Fibroblast of lung (primary cell): ENCODE results near the gene ZXDC. TPM values are rescaled to one million over a fixed set of nuclear protein-coding genes. Genes with fewer than 3 reads are reported as not detected.
A peak's percentile ranks its signal among the peaks of the same experiment; 100 is the strongest.

Experiments
- DNase-seq, 2 donors: peaks; one replicate each; pipeline versions ENCODE4 v3.0.0 to v3.0.0-alpha.2; 2010; ENCODE audit warnings: low read depth in 2 of 2
- H2AFZ ChIP-seq: 2 replicates; pipeline ENCODE4 v1.5.1; 2012; ENCODE audit warnings: low read length, control low read depth, inconsistent platforms
- H3K27ac ChIP-seq: 2 replicates; pipeline ENCODE4 v1.5.1; 2011; ENCODE audit warnings: low read length, control low read depth; ENCODE audit not compliant: insufficient read depth
- H3K27me3 ChIP-seq: 2 replicates; pipeline ENCODE4 v1.5.1; 2011; ENCODE audit warnings: mild to moderate bottlenecking, low read length; ENCODE audit not compliant: control insufficient read depth, insufficient read depth
- H3K36me3 ChIP-seq: 2 replicates; pipeline ENCODE4 v1.5.1; 2011; ENCODE audit warnings: low read length; ENCODE audit not compliant: control insufficient read depth, insufficient read depth
- H3K4me1 ChIP-seq: 2 replicates; pipeline ENCODE4 v1.5.1; 2011; ENCODE audit warnings: low read length; ENCODE audit not compliant: control insufficient read depth, insufficient read depth; ENCODE audit errors: extremely low read depth
- H3K4me2 ChIP-seq: 2 replicates; pipeline ENCODE4 v1.5.1; 2011; ENCODE audit warnings: low read length, control low read depth; ENCODE audit not compliant: insufficient read depth; ENCODE audit errors: extremely low read depth
- H3K4me3 ChIP-seq, 4 experiments: fragments of 200-600 bp in 1 of 4; sonication (generic) in 1 of 4; replicated peaks in 1 of 4; 2 replicates each; pipeline ENCODE4 v1.5.1; 2011 to 2016; ENCODE audit warnings: low read length in 4 of 4, low read depth in 3 of 4, mild to moderate bottlenecking in 3 of 4, control low read depth in 2 of 4, inconsistent platforms in 1 of 4, mixed read lengths in 1 of 4; ENCODE audit not compliant: insufficient read depth in 1 of 4; ENCODE audit errors: control extremely low read depth in 1 of 4
- H3K79me2 ChIP-seq: 2 replicates; pipeline ENCODE4 v1.5.1; 2012; ENCODE audit warnings: mild to moderate bottlenecking, low read length, inconsistent platforms; ENCODE audit not compliant: control insufficient read depth, insufficient read depth
- H3K9ac ChIP-seq: 2 replicates; pipeline ENCODE4 v1.5.1; 2011; ENCODE audit warnings: mild to moderate bottlenecking, low read length, control low read depth; ENCODE audit not compliant: insufficient read depth
- H3K9me3 ChIP-seq: 2 replicates; pipeline ENCODE4 v1.5.1; 2012; ENCODE audit warnings: low read depth, low read length; ENCODE audit not compliant: control insufficient read depth, insufficient read depth
- H4K20me1 ChIP-seq: 2 replicates; pipeline ENCODE4 v1.5.1; 2011; ENCODE audit warnings: low read length; ENCODE audit not compliant: control insufficient read depth, insufficient read depth; ENCODE audit errors: extremely low read depth
- EZH2 ChIP-seq: IDR thresholded peaks from 2 replicates; pipeline ENCODE4 v1.5.1; 2012; ENCODE audit warnings: low read length, control low read depth, mild to moderate bottlenecking; ENCODE audit errors: missing control alignments
- polyA plus RNA-seq, 2 donors: library from polyadenylated mRNA; depleted of rRNA in 1 of 2; stranded (reverse) in 1 of 2; unstranded in 1 of 2; fragments of >200 nt; gene quantifications; 2 replicates each; pipeline ENCODE4 v1.2.1, GENCODE V29; 2011 to 2012; ENCODE audit warnings: missing spikeins in 1 of 2
- total RNA-seq: library from RNA; depleted of rRNA; stranded (reverse); fragments of >200 nt; gene quantifications from 2 replicates; pipeline ENCODE4 v1.2.1, GENCODE V29; 2014
- TF ChIP-seq, protein P1 (sequence below), 2 donors: IDR thresholded peaks in 1 of 2; conservative IDR thresholded peaks in 1 of 2; 1 replicate in 1 of 2; 2 replicates in 1 of 2; pipeline ENCODE4 v1.5.1; 2011 to 2012; ENCODE audit warnings: low read length in 2 of 2, control low read depth in 1 of 2, inconsistent platforms in 1 of 2, low read depth in 1 of 2, mild to moderate bottlenecking in 1 of 2

ZXDC gene
- total and polyA plus RNA-seq, 2 donors (not counting 1 experiment from before 2014, with no cell fraction given): 5.9 to 17.8 TPM

GRCh38 chr3:126446791-126447190 lies 28.9 kb downstream of the ZXDC start:
- H3K36me3 ChIP-seq: no peaks in the 10 kb centered on the region
- TF ChIP-seq EZH2: no peak
- TF ChIP-seq, protein P1, sequence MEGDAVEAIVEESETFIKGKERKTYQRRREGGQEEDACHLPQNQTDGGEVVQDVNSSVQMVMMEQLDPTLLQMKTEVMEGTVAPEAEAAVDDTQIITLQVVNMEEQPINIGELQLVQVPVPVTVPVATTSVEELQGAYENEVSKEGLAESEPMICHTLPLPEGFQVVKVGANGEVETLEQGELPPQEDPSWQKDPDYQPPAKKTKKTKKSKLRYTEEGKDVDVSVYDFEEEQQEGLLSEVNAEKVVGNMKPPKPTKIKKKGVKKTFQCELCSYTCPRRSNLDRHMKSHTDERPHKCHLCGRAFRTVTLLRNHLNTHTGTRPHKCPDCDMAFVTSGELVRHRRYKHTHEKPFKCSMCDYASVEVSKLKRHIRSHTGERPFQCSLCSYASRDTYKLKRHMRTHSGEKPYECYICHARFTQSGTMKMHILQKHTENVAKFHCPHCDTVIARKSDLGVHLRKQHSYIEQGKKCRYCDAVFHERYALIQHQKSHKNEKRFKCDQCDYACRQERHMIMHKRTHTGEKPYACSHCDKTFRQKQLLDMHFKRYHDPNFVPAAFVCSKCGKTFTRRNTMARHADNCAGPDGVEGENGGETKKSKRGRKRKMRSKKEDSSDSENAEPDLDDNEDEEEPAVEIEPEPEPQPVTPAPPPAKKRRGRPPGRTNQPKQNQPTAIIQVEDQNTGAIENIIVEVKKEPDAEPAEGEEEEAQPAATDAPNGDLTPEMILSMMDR (conservative IDR thresholded peaks at IDR 0.05 in 1 of 2, IDR thresholded peaks at IDR 0.05 in 1 of 2; ENCODE audit: low read depth in 1 of 2, low read length in 2 of 2): no peak
- no peaks in the 10 kb centered on the region for H3K79me2 ChIP-seq
- no peaks in the 10 kb centered on the region for H3K9me3 ChIP-seq
- H3K4me3 ChIP-seq: no peak overlapping the region
- no peak overlapping the region for H3K27ac ChIP-seq
- peak in 1 of 2 donors; percentile 29 for DNase-seq
- H3K9ac ChIP-seq: no peak overlapping the region
- no peaks in the 10 kb centered on the region for H3K27me3 ChIP-seq
- H3K4me2 ChIP-seq: no peak overlapping the region
- H4K20me1 ChIP-seq: peaks cover 2% of the 10 kb centered on the region
- peaks cover 6% of the 10 kb centered on the region for H3K4me1 ChIP-seq
- no peak overlapping the region for H2AFZ ChIP-seq

- Histone ChIP-seq H3K9ac (no peak overlapping the region), H3K4me3 (no peak overlapping the region), H3K4me1 (peaks cover 6% of the 10 kb centered on the region)
Measured at GRCh38 chr3:126446301-126446700, 29.4 kb downstream of the ZXDC start.

GRCh38 chr3:126445506-126445905 lies 30.2 kb downstream of the ZXDC start:
- H3K36me3 ChIP-seq: no peaks in the 10 kb centered on the region
- H2AFZ ChIP-seq: no peak overlapping the region
- peaks cover 2% of the 10 kb centered on the region for H4K20me1 ChIP-seq
- no peak overlapping the region for H3K4me2 ChIP-seq
- H3K9ac ChIP-seq: no peak overlapping the region
- TF ChIP-seq, protein P1 (conservative IDR thresholded peaks at IDR 0.05 in 1 of 2, IDR thresholded peaks at IDR 0.05 in 1 of 2; ENCODE audit: low read depth in 1 of 2, low read length in 2 of 2): no peak
- no peak for TF ChIP-seq EZH2
- no peaks in the 10 kb centered on the region for H3K27me3 ChIP-seq
- H3K79me2 ChIP-seq: no peaks in the 10 kb centered on the region
- peaks cover 6% of the 10 kb centered on the region for H3K4me1 ChIP-seq
- no peak overlapping the region for H3K27ac ChIP-seq
- no peak overlapping the region for H3K4me3 ChIP-seq
- no peaks in the 10 kb centered on the region for H3K9me3 ChIP-seq
- no peak for DNase-seq

More at GRCh38 chr3:126446301-126446700, 29.4 kb downstream of the ZXDC start:
- Histone ChIP-seq H4K20me1 (peaks cover 2% of the 10 kb centered on the region), H3K27me3 (no peaks in the 10 kb centered on the region), H3K79me2 (no peaks in the 10 kb centered on the region), H2AFZ (no peak overlapping the region), H3K4me2 (no peak overlapping the region), H3K36me3 (no peaks in the 10 kb centered on the region), H3K27ac (no peak overlapping the region), H3K9me3 (no peaks in the 10 kb centered on the region)
- TF ChIP-seq, protein P1 (conservative IDR thresholded peaks at IDR 0.05 in 1 of 2, IDR thresholded peaks at IDR 0.05 in 1 of 2; ENCODE audit: low read depth in 1 of 2, low read length in 2 of 2): no peak
- no peak for TF ChIP-seq EZH2
- DNase-seq: no peak
